GM12878 (cell line): ENCODE data around the gene MSI2. TPM values are rescaled to one million over a fixed set of nuclear protein-coding genes. Genes with fewer than 3 reads are reported as not detected.

Source experiments
- ATAC-seq: fragments of 200-7000 bp; cut with Tn5 transposase; 3 replicates; pipeline ENCODE4 v1.9.1; 2020; ENCODE audit warnings: mild to moderate bottlenecking, moderate library complexity
- BruUV-seq: library from RNA; stranded (reverse); fragments of 400-500 nt; replicated peaks from 2 replicates; lab custom pipeline; 2021; lab: Mats Ljungman, UMichigan
- CTCF ChIA-PET: fragments of 300-600 bp; sonication (Branson Sonifier 250); formaldehyde crosslinking; extraction: SDS; loops from one replicate; lab custom pipeline; 2021; ENCODE audit warnings: inconsistent platforms; lab: Yijun Ruan, JAX
- POLR2A ChIA-PET: fragments of 350-600 bp; formaldehyde crosslinking; extraction: SDS; loops from one replicate; lab custom pipeline; 2021; ENCODE audit warnings: inconsistent platforms; lab: Charles Lee
- RAD21 ChIA-PET: fragments of 300-600 bp; sonication (Branson Sonifier 250); formaldehyde crosslinking; loops from one replicate; lab custom pipeline; 2023; ENCODE audit warnings: antibody characterized with exemption; ENCODE audit not compliant: unreplicated experiment; lab: Charles Lee
- SMC1A ChIA-PET: fragments of 300-600 bp; sonication (Branson Sonifier 250); formaldehyde crosslinking; loops from one replicate; lab custom pipeline; 2023; ENCODE audit not compliant: unreplicated experiment, uncharacterized antibody; lab: Charles Lee
- DNase-seq: peaks from one replicate; pipeline ENCODE4 v3.0.0-alpha.2; 2011; ENCODE audit warnings: low read depth, low spot score
- FAIRE-seq: peaks from 3 replicates; lab custom pipeline; 2011; peaks lifted over from hg19 to GRCh38; lab: Jason Lieb, UNC
- H2AFZ ChIP-seq: 2 replicates; pipeline ENCODE4 v1.6.0; 2011; ENCODE audit warnings: low read depth, low read length, control low read depth; ENCODE audit not compliant: control insufficient read depth
- H3K27ac ChIP-seq: 2 replicates; pipeline ENCODE4 v1.5.1; 2011; ENCODE audit warnings: control low read depth; ENCODE audit not compliant: control insufficient read depth, insufficient read depth
- H3K27me3 ChIP-seq, 2 experiments: replicated peaks in 1 of 2; 2 replicates each; pipeline versions ENCODE4 v1.6.0 to v1.6.1; 2011; ENCODE audit warnings: low read length in 1 of 2; ENCODE audit not compliant: control insufficient read depth in 2 of 2, insufficient read depth in 2 of 2
- H3K36me3 ChIP-seq, 2 experiments: 2 replicates each; pipeline ENCODE4 v1.5.1; 2011; ENCODE audit warnings: low read length in 1 of 2; ENCODE audit not compliant: control insufficient read depth in 2 of 2, insufficient read depth in 2 of 2
- H3K4me1 ChIP-seq: 2 replicates; pipeline ENCODE4 v1.6.1; 2011; ENCODE audit warnings: mild to moderate bottlenecking, low read length, moderate library complexity, mixed read lengths; ENCODE audit not compliant: control insufficient read depth, insufficient read depth
- H3K4me2 ChIP-seq: 2 replicates; pipeline ENCODE4 v1.6.0; 2011; ENCODE audit warnings: control low read depth; ENCODE audit not compliant: control insufficient read depth, insufficient read depth
- H3K4me3 ChIP-seq: fragments of 200-600 bp; sonication (generic); 2 replicates; pipeline ENCODE4 v1.5.1; 2016
- H3K79me2 ChIP-seq: 2 replicates; pipeline ENCODE4 v1.6.0; 2011; ENCODE audit warnings: low read length; ENCODE audit not compliant: control insufficient read depth, insufficient read depth
- H3K9ac ChIP-seq: 2 replicates; pipeline ENCODE4 v1.8.0; 2011; ENCODE audit warnings: low read length, control low read depth, mixed read lengths; ENCODE audit not compliant: control insufficient read depth, insufficient read depth
- H3K9me3 ChIP-seq: replicated peaks from 3 replicates; pipeline ENCODE4 v1.5.1; 2011; ENCODE audit warnings: mild to moderate bottlenecking, low read length; ENCODE audit not compliant: control insufficient read depth, insufficient read depth
- H4K20me1 ChIP-seq: 2 replicates; pipeline ENCODE4 v1.6.0; 2011; ENCODE audit not compliant: control insufficient read depth, insufficient read depth
- ATF2 ChIP-seq: IDR thresholded peaks from 2 replicates; pipeline ENCODE4 v1.6.1; 2012; ENCODE audit warnings: low read length, inconsistent platforms
- CREB1 ChIP-seq: IDR thresholded peaks from 2 replicates; pipeline ENCODE4 v1.6.1; 2012; ENCODE audit warnings: low read depth, mild to moderate bottlenecking, inconsistent platforms
- CTCF ChIP-seq, 3 experiments: IDR thresholded peaks in 2 of 3; conservative IDR thresholded peaks in 1 of 3; 2 replicates each; pipeline ENCODE4 v1.5.1; 2011; ENCODE audit warnings: low read depth in 3 of 3, low read length in 3 of 3, mild to moderate bottlenecking in 3 of 3, control low read depth in 2 of 3, moderate library complexity in 2 of 3, inconsistent platforms in 1 of 3, mixed read lengths in 1 of 3; ENCODE audit not compliant: control insufficient read depth in 2 of 3, insufficient read depth in 1 of 3; ENCODE audit errors: extremely low read depth in 1 of 3
- GABPA ChIP-seq: IDR thresholded peaks from 2 replicates; pipeline ENCODE4 v1.6.1; 2014; ENCODE audit warnings: antibody characterized with exemption, low read depth, mild to moderate bottlenecking, inconsistent platforms
- MXI1 ChIP-seq: fragments of 150-350 bp; IDR thresholded peaks from 2 replicates; pipeline ENCODE4 v1.6.1; 2011; ENCODE audit warnings: low read depth, mild to moderate bottlenecking, inconsistent platforms, low read length, improper control_type of control experiment
- NFYB ChIP-seq: IDR thresholded peaks from 2 replicates; pipeline ENCODE4 v1.6.1; 2011; ENCODE audit warnings: low read depth, mild to moderate bottlenecking, low read length, improper control_type of control experiment, moderate library complexity; ENCODE audit not compliant: insufficient read depth
- NR2F1 ChIP-seq: fragments of 450-650 bp; conservative IDR thresholded peaks from 2 replicates; pipeline ENCODE4 v1.6.1; 2017; ENCODE audit warnings: mild to moderate bottlenecking
- POLR2AphosphoS2 ChIP-seq: IDR thresholded peaks from 2 replicates; pipeline ENCODE4 v1.6.1; 2011; ENCODE audit warnings: low read depth, mild to moderate bottlenecking, low read length, improper control_type of control experiment, moderate library complexity
- RAD51 ChIP-seq: fragments of 450-650 bp; IDR thresholded peaks from 2 replicates; pipeline ENCODE4 v1.6.1; 2016; ENCODE audit warnings: moderate library complexity, mild to moderate bottlenecking, inconsistent platforms
- SMAD1 ChIP-seq: fragments of 450-650 bp; IDR thresholded peaks from 2 replicates; pipeline ENCODE4 v1.6.1; 2018; ENCODE audit warnings: mild to moderate bottlenecking, low read depth; ENCODE audit not compliant: partially characterized antibody
- SREBF1 ChIP-seq: IDR thresholded peaks from 2 replicates; pipeline ENCODE4 v1.6.1; 2012; ENCODE audit warnings: mild to moderate bottlenecking, low read length
- YY1 ChIP-seq: IDR thresholded peaks from 2 replicates; pipeline ENCODE4 v1.6.1; 2011; ENCODE audit warnings: low read depth, mild to moderate bottlenecking, low read length
- ZNF622 ChIP-seq: fragments of 450-650 bp; IDR thresholded peaks from 2 replicates; pipeline ENCODE4 v1.6.1; 2017; ENCODE audit warnings: mild to moderate bottlenecking, inconsistent platforms
- WGBS: methylation state at CpG from one replicate; pipeline ENCODE4 v1.1.6; 2016; ENCODE audit warnings: low lambda C conversion rate; ENCODE audit not compliant: insufficient replicate concordance, insufficient coverage; ENCODE audit errors: missing lambda C conversion rate; 5-methylcytosine and 5-hydroxymethylcytosine counted together
- in situ Hi-C: fragments of 300-500 bp; cut with MboI; formaldehyde crosslinking; loops from 9 replicates; pipeline ENCODE4 v1.14.3; 2018; ENCODE audit warnings: mixed read lengths
- intact Hi-C: fragments of 100-400 bp; cut with micrococcal nuclease; formaldehyde crosslinking; loops from one replicate; pipeline ENCODE4 v1.14.2; 2022; ENCODE audit not compliant: unreplicated experiment
- polyA plus RNA-seq, 11 experiments: library from polyadenylated mRNA; depleted of rRNA in 4 of 11; unstranded in 6 of 11; stranded (reverse) in 5 of 11; fragments of >200 nt; fragmentation: Nextera tagmentation in 4 of 11; fragmentation: Illumina TruSeq in 1 of 11; extraction: Ambion mirVana in 4 of 11; extraction: Trizol in 1 of 11; gene quantifications; 1 replicate in 1 of 11; 2 replicates in 10 of 11; pipeline versions ENCODE4 v1.2.1 to v1.2.3, GENCODE V29; 2011 to 2016; ENCODE audit warnings: inconsistent platforms in 2 of 11, missing spikeins in 2 of 11, low read depth in 1 of 11
- total RNA-seq, 4 experiments: library from RNA; depleted of rRNA in 3 of 4; stranded (reverse); fragments of >200 nt in 3 of 4; fragmentation: Illumina TruSeq in 1 of 4; extraction: Trizol in 1 of 4; gene quantifications; 2 replicates each; pipeline versions ENCODE4 v1.2.1 to v1.2.3, GENCODE V29; 2013 to 2021

The MSI2 gene
- total and polyA plus RNA-seq, 10 of the 15 experiments (the other 5 are each of a cell fraction or from before 2014, with no cell fraction given) = 6.1 to 76.1 (median 42.0) TPM

GRCh38 chr17:57255182-57255775 is 1.0 kb upstream of the MSI2 start:
- H3K9ac ChIP-seq = peak overlapping the region; percentile 75; the same call in 1 of the 2 replicates

GRCh38 chr17:57256708-57257112 is 387 bp downstream of the MSI2 start:
- FAIRE-seq (no peak), DNase-seq (no peak), ATAC-seq (peak; percentile 14)
- Histone ChIP-seq H3K4me2 (no peak overlapping the region), H3K27me3 (no peaks in the 10 kb centered on the region), H3K27ac (peak overlapping the region; percentile 34), H3K9ac (peak overlapping the region; percentile 71), H2AFZ (no peak overlapping the region; the same call in 1 of the 2 replicates), H3K79me2 (peaks cover 45% of the 10 kb centered on the region), H3K4me3 (peak overlapping the region; percentile 95), H3K4me1 (peaks cover 6% of the 10 kb centered on the region), H4K20me1 (no peaks in the 10 kb centered on the region), H3K36me3 (no peaks in the 10 kb centered on the region), H3K9me3 (no peaks in the 10 kb centered on the region)
- POLR2A ChIA-PET = interaction anchor here (0.6 to 3.3 kb wide), 10 partner anchors 98 to 1151 kb away, joined by 3 to 15 read pairs (median 6); no protein-coding TSS in a partner anchor
- TF ChIP-seq NR2F1 (no peak), CREB1 (0 out of 2 replicates have a peak, but pooled peaks have one; percentile 26), POLR2AphosphoS2 (no peak), YY1 (peak; percentile 85), MXI1 (peak; percentile 10; the same call in 1 of the 2 replicates), GABPA (no peak), SREBF1 (no peak), CTCF (IDR thresholded peaks at IDR 0.05 in 2 of 3, conservative IDR thresholded peaks at IDR 0.05 in 1 of 3; ENCODE audit: control insufficient read depth in 2 of 3, extremely low read depth in 1 of 3, insufficient read depth in 1 of 3, low read depth in 3 of 3, low read length in 3 of 3) (no peak), ZNF622 (no peak), SMAD1 (no peak), ATF2 (no peak)
- RAD21 ChIA-PET = interaction anchor here (0.9 to 3.3 kb wide), 9 partner anchors 13 to 206 kb away, joined by 3 to 24 read pairs (median 6); no protein-coding TSS in a partner anchor
- in situ Hi-C loops (no loop called here), intact Hi-C loops (loop anchor here (5.0 kb wide), 2 partner anchors 101 to 186 kb away; no protein-coding TSS in a partner anchor)
- CTCF ChIA-PET = interaction anchor here (0.6 to 7.2 kb wide), 4 partner anchors 14 to 233 kb away, joined by 3 to 61 read pairs (median 24); no protein-coding TSS in a partner anchor
- 0% methylated on average over 17 of the region's 36 CpGs for WGBS
- no TSS peak for BruUV-seq
- SMC1A ChIA-PET = interaction anchor here (0.9 to 5.4 kb wide), 6 partner anchors 14 to 198 kb away, joined by 3 to 45 read pairs (median 7); no protein-coding TSS in a partner anchor

More at GRCh38 chr17:57255182-57255775, 1.0 kb upstream of the MSI2 start:
- Histone ChIP-seq H3K4me3 (peak overlapping the region; percentile 91), H4K20me1 (no peaks in the 10 kb centered on the region), H3K79me2 (peaks cover 32% of the 10 kb centered on the region), H3K4me2 (peak overlapping the region; percentile 93), H3K9me3 (no peaks in the 10 kb centered on the region; the same call in 2 of the 3 replicates), H3K27ac (no peak overlapping the region), H3K36me3 (no peaks in the 10 kb centered on the region), H2AFZ (peak overlapping the region; percentile 87), H3K27me3 (no peaks in the 10 kb centered on the region), H3K4me1 (peaks cover 6% of the 10 kb centered on the region)
- ChIA-PET RAD21 (interaction anchor here (0.7 to 3.3 kb wide), 5 partner anchors 11 to 214 kb away, joined by 3 to 24 read pairs (median 6); no protein-coding TSS in a partner anchor), POLR2A (interaction anchor here (0.6 to 3.3 kb wide), 3 partner anchors 11 to 328 kb away, joined by 3 to 15 read pairs (median 4); no protein-coding TSS in a partner anchor), CTCF (interaction anchor here (0.9 to 3.1 kb wide), 3 partner anchors 12 to 417 kb away, joined by 3 to 26 read pairs (median 4); no protein-coding TSS in a partner anchor), SMC1A (interaction anchor here (1.2 to 2.9 kb wide), 5 partner anchors 12 to 185 kb away, joined by 3 to 13 read pairs (median 6); no protein-coding TSS in a partner anchor)
- TSS peak; percentile 88 for BruUV-seq
- DNase-seq = no peak
- in situ Hi-C loops = no loop called here
- TF ChIP-seq RAD51 (peak; percentile 61), NFYB (no peak)
- intact Hi-C loops = loop anchor here (5.0 kb wide), 2 partner anchors 102 to 187 kb away; no protein-coding TSS in a partner anchor
- no peak for FAIRE-seq
- 29% methylated on average over 16 of the region's 16 CpGs for WGBS
- ATAC-seq = no peak
